CD14-positive monocyte (primary cell): ENCODE measurements around the gene PHC3. TPM values are rescaled to one million over a fixed set of nuclear protein-coding genes. Genes with fewer than 3 reads are reported as not detected.

Experiments used
- DNase-seq, 3 donors: peaks; one replicate each; pipeline ENCODE4 v3.0.0-alpha.2; 2011 to 2022
- H2AFZ ChIP-seq: 2 replicates; pipeline ENCODE4 v1.6.0; 2012; ENCODE audit warnings: mild to moderate bottlenecking, low read depth, low read length, inconsistent platforms; ENCODE audit not compliant: insufficient read depth, poor library complexity, severe bottlenecking
- H3K27ac ChIP-seq, 2 donors: 1 replicate in 1 of 2; 2 replicates in 1 of 2; pipeline ENCODE4 v1.5.1; 2012 to 2013; ENCODE audit warnings: low read length in 2 of 2, control low read depth in 1 of 2, inconsistent platforms in 1 of 2, low read depth in 1 of 2, mild to moderate bottlenecking in 1 of 2
- H3K27me3 ChIP-seq, 2 donors: one replicate each; pipeline versions ENCODE4 v1.6.0 to v1.6.1; 2011 to 2013; ENCODE audit warnings: low read length in 2 of 2; ENCODE audit not compliant: control insufficient read depth in 2 of 2, insufficient read depth in 2 of 2
- H3K36me3 ChIP-seq, 2 donors: replicated peaks in 1 of 2; 1 replicate in 1 of 2; 2 replicates in 1 of 2; pipeline versions ENCODE4 v1.5.1 to v1.6.1; 2012 to 2013; ENCODE audit warnings: low read length in 2 of 2, control low read depth in 1 of 2, inconsistent platforms in 1 of 2, mild to moderate bottlenecking in 1 of 2; ENCODE audit not compliant: insufficient read depth in 2 of 2, control insufficient read depth in 1 of 2
- H3K4me1 ChIP-seq, 2 donors: 1 replicate in 1 of 2; 2 replicates in 1 of 2; pipeline versions ENCODE4 v1.5.1 to v1.6.1; 2012 to 2013; ENCODE audit warnings: low read length in 2 of 2, control low read depth in 1 of 2, inconsistent platforms in 1 of 2, mild to moderate bottlenecking in 1 of 2, moderate library complexity in 1 of 2; ENCODE audit not compliant: insufficient read depth in 2 of 2, control insufficient read depth in 1 of 2
- H3K4me2 ChIP-seq: replicated peaks from 2 replicates; pipeline ENCODE3; 2012; ENCODE audit warnings: low read length, moderate library complexity, mild to moderate bottlenecking; ENCODE audit not compliant: poor library complexity, severe bottlenecking; ENCODE audit errors: extremely low read depth
- H3K4me3 ChIP-seq, 3 experiments: fragments of 200-600 bp in 1 of 3; sonication (generic) in 1 of 3; replicated peaks in 1 of 3; 1 replicate in 2 of 3; 2 replicates in 1 of 3; pipeline ENCODE4 v1.5.1; 2011 to 2013; ENCODE audit warnings: low read length in 3 of 3, mild to moderate bottlenecking in 3 of 3, control low read depth in 2 of 3, low read depth in 2 of 3, inconsistent platforms in 1 of 3, moderate library complexity in 1 of 3
- H3K79me2 ChIP-seq: 2 replicates; pipeline ENCODE4 v1.6.0; 2012; ENCODE audit warnings: mild to moderate bottlenecking, control low read depth, inconsistent platforms, low read length, moderate library complexity; ENCODE audit not compliant: insufficient read depth
- H3K9ac ChIP-seq: 2 replicates; pipeline ENCODE4 v1.6.0; 2017; ENCODE audit warnings: low read length, mild to moderate bottlenecking; ENCODE audit not compliant: insufficient read depth, poor library complexity, severe bottlenecking
- H3K9me3 ChIP-seq, 2 donors: replicated peaks in 1 of 2; 1 replicate in 1 of 2; 2 replicates in 1 of 2; pipeline versions ENCODE4 v1.5.1 to v1.6.1; 2012 to 2013; ENCODE audit warnings: low read length in 2 of 2, control low read depth in 1 of 2; ENCODE audit not compliant: control insufficient read depth in 1 of 2, insufficient read depth in 1 of 2
- H4K20me1 ChIP-seq: 2 replicates; pipeline ENCODE4 v1.6.0; 2012; ENCODE audit warnings: mild to moderate bottlenecking, low read length, control low read depth, moderate library complexity; ENCODE audit not compliant: insufficient read depth
- H3K27ac Mint-ChIP-seq, 7 donors: one replicate each; pipeline ENCODE4 v1.8.0; 2020; ENCODE audit warnings: mild to moderate bottlenecking in 7 of 7, mixed read lengths in 7 of 7, moderate library complexity in 6 of 7, inconsistent platforms in 2 of 7
- H3K27me3 Mint-ChIP-seq, 3 donors: one replicate each; pipeline ENCODE4 v1.8.0; 2021 to 2022; ENCODE audit warnings: low read depth in 3 of 3, mild to moderate bottlenecking in 3 of 3, mixed read lengths in 3 of 3, moderate library complexity in 3 of 3, inconsistent platforms in 1 of 3
- H3K36me3 Mint-ChIP-seq, 2 donors: one replicate each; pipeline ENCODE4 v1.8.0; 2020; ENCODE audit warnings: mixed read lengths in 2 of 2, inconsistent platforms in 1 of 2, mild to moderate bottlenecking in 1 of 2
- H3K4me1 Mint-ChIP-seq: one replicate; pipeline ENCODE4 v1.8.0; 2020; ENCODE audit warnings: mild to moderate bottlenecking, mixed read lengths
- H3K4me3 Mint-ChIP-seq, 2 donors: one replicate each; pipeline ENCODE4 v1.8.0; 2020; ENCODE audit warnings: mild to moderate bottlenecking in 2 of 2, mixed read lengths in 2 of 2, moderate library complexity in 1 of 2
- H3K9me3 Mint-ChIP-seq, 7 donors: one replicate each; pipeline ENCODE4 v1.8.0; 2020 to 2022; ENCODE audit warnings: mixed read lengths in 7 of 7, mild to moderate bottlenecking in 6 of 7, moderate library complexity in 6 of 7, inconsistent platforms in 2 of 7
- CTCF ChIP-seq: fragments of 200-600 bp; IDR thresholded peaks from one replicate; pipeline ENCODE4 v1.8.0; 2022; ENCODE audit warnings: antibody characterized with exemption, mild to moderate bottlenecking
- WGBS: methylation state at CpG from one replicate; pipeline ENCODE4 v1.1.5; 2013; ENCODE audit warnings: missing lambda C conversion rate; ENCODE audit not compliant: insufficient coverage; 5-methylcytosine and 5-hydroxymethylcytosine counted together
- intact Hi-C, 2 donors: fragments of 100-400 bp; cut with micrococcal nuclease; formaldehyde crosslinking; loops; one replicate each; pipeline versions ENCODE4 v1.15.0 to v1.15.1; 2023
- polyA plus RNA-seq, 3 donors: library from polyadenylated mRNA; depleted of rRNA in 1 of 3; unstranded in 2 of 3; stranded (reverse) in 1 of 3; fragments of 300-500 nt in 2 of 3; fragments of >200 nt in 1 of 3; fragmentation: Illumina TruSeq in 2 of 3; gene quantifications; 1 replicate in 2 of 3; 2 replicates in 1 of 3; pipeline ENCODE4 v1.2.3, GENCODE V29; 2012 to 2021

The PHC3 gene
- polyA plus RNA-seq, 3 donors, result 7.5 to 26.1 (median 12.6) TPM

DNA sequence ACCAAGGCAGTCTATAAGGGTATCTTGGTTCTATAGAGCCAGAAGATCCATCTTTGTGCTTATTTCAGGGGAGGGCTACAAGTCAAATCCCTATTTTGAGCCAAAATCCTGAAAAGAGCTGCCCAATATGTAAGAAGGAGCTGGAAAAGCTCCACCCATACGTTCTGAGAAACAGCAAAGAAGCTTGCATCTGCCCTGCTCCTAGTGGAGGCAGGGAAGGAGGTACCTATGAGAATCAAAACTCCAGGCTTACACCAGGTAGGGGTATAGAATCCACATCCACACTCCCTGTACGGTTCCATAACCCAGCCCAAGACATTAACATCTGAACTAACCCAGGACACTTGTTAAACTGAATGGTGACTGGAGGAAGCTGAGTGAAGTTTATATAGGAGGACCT is 30.0 kb downstream of the PHC3 start:
- Histone ChIP-seq H3K4me2 (no peak overlapping the region), H2AFZ (no peak overlapping the region), H3K9me3 (no peaks in the 10 kb centered on the region), H3K36me3 (peaks cover 19 to 34% of the 10 kb centered on the region in 2 donors), H3K4me3 (no peak overlapping the region), H3K9ac (no peak overlapping the region), H3K79me2 (peaks cover 94% of the 10 kb centered on the region), H3K27ac (no peak overlapping the region), H3K27me3 (no peaks in the 10 kb centered on the region), H4K20me1 (peaks cover 93% of the 10 kb centered on the region), H3K4me1 (peaks cover 9 to 17% of the 10 kb centered on the region in 2 donors)
- Mint-ChIP-seq H3K27ac (peak overlapping the region in 1 of 7 donors; percentile 36), H3K36me3 (peaks cover 34 to 54% of the 10 kb centered on the region in 2 donors), H3K27me3 (no peaks in the 10 kb centered on the region), H3K4me3 (no peak overlapping the region), H3K4me1 (peaks cover 30% of the 10 kb centered on the region), H3K9me3 (no peaks in the 10 kb centered on the region)
- 83% methylated on average over 1 of the region's 2 CpGs for WGBS
- no peak for TF ChIP-seq CTCF
- intact Hi-C loops, result no loop called here
- no peak for DNase-seq

- peaks cover 0 to under 1% of the 10 kb centered on the region in 2 donors for H3K4me1 ChIP-seq
- H4K20me1 ChIP-seq, result peaks cover 86% of the 10 kb centered on the region
- Mint-ChIP-seq H3K9me3 (no peaks in the 10 kb centered on the region), H3K4me3 (no peak overlapping the region), H3K27ac (peak overlapping the region in 3 of 7 donors; percentile 0 to 63 (median 26)), H3K36me3 (peaks cover 39 to 56% of the 10 kb centered on the region in 2 donors), H3K27me3 (no peaks in the 10 kb centered on the region), H3K4me1 (peaks cover 14% of the 10 kb centered on the region)
- H3K9me3 ChIP-seq, result no peaks in the 10 kb centered on the region
- H3K4me3 ChIP-seq, result no peak overlapping the region
- DNase-seq, result no peak
- H3K9ac ChIP-seq, result no peak overlapping the region
- H3K36me3 ChIP-seq, result peaks cover 14 to 37% of the 10 kb centered on the region in 2 donors
- peaks cover 94% of the 10 kb centered on the region for H3K79me2 ChIP-seq
- 0% methylated on average over 2 of the region's 5 CpGs for WGBS
- no peak overlapping the region for H2AFZ ChIP-seq
- peak overlapping the region in 1 of 2 donors; percentile 27 for H3K27ac ChIP-seq
- H3K27me3 ChIP-seq, result no peaks in the 10 kb centered on the region
- intact Hi-C loops, result no loop called here
- no peak for TF ChIP-seq CTCF
- no peak overlapping the region for H3K4me2 ChIP-seq
Measured at GRCh38 chr3:170149016-170149415, 32.5 kb downstream of the PHC3 start.
